Measurements from ENCODE around the gene AHNAK2.
A peak's percentile ranks its signal among the peaks of the same experiment; 100 is the strongest.

The AHNAK2 gene

DNA sequence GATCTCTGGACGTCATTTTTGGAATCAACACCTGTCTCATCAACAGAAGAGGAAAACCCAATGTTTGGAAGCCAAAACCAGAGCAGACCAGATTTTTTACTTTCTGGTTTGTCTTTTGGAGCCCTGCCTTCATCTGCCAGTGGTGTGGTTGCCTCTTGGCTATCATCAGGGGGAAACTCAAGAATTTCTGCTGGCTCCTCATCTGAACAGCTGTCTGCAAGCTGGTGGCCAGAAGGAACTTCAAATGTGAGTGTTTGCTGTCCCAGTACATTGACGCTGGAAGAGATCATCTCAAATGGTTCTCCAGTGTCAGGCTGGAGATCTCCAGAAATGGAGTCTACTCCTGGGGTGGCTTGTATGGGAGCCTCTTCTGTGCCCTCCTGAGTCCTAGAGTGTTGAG is 39.7 kb downstream of the AHNAK2 start:
- DNase-seq (ENCODE audit: low spot score) = no peak

DNA sequence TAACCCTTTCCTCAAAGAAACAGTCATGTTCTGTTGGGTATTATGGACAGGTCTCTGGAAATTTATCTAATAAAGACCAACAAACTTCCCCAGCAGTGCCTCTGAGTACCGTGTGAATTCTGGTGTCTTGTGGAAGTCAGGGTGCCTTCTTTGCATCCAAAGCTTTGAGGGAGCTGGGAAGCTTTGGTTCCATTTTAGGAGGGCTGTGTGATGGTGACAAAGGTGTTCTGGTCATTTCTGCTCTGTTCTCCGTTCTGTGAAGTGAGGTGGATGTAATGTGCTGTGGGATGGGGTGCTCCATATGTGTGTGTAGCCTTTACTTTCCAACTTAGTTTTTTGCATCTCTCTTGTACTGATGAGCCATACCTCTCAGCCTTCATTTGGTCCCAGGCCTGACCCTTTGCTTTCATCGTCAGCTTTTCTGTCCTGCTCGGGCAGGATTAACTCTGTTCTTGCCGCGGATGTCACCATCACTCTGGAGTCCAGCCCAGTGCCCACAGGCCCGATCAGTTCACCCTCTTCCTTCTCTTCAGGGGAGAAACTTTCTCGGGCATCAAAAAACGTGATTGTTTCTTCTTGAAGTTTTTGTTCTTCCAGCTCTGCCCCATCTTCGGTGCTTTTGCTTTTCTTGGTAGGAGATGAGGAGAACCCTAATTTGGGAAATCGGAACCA is 40.3 kb downstream of the AHNAK2 start:
- DNase-seq (ENCODE audit: low spot score) = no peak

DNA sequence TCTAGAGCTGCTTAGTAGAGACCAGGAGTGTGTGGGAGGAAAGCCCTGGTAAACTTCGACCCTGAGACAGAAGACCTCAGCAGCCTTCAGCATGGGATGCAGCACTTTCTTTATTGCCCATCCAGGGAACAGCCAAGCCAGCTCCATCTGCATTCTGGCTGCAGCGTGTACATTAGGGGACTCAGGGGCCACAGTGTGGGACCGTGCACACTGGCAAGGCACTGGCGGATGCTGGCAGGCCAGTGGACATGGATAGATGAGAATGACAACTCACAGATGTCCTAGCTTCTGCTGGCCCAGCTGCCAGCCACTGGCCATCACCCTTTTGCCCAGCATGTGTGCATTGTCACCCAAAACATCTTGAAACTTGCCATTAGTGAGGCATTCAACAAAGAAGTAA is 41.0 kb downstream of the AHNAK2 start:
- no peak for DNase-seq (ENCODE audit: low spot score)

DNA sequence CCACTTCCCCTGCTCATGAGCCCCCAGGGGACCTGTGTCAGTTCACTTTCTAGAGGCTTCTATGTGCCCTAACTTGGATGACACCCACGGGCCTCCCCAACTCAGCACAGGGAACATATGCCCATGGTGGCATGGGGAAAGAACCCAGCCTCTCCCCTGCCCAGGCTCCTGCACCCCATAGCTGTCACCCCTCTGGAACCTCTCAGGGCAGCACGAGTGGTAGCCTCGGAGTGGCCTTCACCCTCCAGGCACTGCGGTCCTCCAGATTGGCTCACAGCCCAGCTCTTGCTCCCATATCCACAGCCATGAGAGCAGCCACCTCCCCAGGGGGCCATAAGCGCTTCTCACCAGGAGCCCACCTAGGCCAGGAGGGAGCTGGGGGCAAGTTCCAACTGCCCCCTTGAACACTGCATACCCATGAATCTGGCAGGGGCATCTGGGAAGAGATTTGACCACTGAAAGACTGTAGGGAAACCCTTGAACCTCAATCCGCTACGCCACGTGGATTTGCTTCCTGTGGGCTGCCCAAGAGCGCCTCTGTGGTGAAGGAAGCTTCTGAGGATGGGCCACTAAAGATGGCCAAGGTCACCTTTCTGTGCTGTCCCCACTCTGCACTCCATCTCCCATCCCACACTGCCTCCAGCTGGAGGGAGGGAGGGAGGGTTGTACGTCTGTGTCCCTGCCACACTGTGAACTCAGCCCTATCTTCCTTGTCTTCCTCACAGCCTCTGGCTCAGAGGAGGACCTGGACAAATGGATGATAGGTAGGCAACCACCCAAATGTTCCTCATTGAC is 41.6 kb downstream of the AHNAK2 start:
- no peak for DNase-seq (ENCODE audit: low spot score)

DNA sequence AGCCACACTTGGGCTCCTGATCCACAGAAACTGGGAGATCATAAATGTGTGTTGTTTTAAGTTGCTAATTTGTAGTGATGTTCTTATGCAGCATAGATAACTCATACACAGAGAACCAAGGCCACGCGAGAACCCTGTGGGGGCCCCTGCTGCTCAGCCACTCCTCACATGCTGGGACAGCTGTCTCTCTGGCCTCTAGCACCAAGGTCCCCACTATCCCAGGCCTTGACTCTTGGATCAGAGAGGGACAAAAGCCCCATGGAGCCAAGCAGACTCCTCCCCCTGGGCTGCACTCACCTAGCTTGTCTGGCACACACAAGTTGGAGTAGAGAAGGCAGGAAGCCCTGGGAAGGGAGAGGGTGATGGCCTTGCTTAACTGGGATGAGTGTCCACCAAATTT is 42.2 kb downstream of the AHNAK2 start:
- DNase-seq (ENCODE audit: low spot score) = no peak

DNA sequence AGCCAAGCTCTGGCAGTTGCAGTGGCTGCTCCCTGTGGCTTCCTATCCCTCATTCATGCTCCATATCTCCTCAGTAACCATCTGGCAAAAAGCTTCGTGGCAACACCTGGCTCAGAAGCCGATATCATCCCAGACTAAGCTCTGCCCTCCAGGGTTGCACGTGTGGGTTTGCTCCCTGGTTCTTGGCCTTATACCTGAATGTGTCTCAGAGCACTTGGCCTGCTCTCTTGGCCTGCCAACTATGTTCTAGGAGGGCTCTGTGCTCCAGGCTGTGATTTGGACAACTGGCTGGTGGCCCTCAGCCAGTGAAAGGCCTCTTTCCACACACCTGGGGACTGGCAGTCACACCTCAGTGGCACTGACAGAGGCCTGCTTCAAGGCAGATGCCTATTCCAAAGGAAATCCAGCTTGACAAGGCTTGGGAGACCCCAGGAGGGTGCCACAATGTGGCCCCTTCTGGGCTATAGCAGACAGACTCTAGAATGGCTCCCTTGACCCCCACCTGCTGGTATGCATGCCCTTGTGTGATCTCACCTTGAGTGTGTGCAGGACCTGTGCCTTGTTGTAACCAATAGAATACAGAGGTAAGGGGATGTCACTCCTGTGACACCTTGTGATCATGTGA is 43.0 kb downstream of the AHNAK2 start:
- no peak for DNase-seq (ENCODE audit: low spot score)

DNA sequence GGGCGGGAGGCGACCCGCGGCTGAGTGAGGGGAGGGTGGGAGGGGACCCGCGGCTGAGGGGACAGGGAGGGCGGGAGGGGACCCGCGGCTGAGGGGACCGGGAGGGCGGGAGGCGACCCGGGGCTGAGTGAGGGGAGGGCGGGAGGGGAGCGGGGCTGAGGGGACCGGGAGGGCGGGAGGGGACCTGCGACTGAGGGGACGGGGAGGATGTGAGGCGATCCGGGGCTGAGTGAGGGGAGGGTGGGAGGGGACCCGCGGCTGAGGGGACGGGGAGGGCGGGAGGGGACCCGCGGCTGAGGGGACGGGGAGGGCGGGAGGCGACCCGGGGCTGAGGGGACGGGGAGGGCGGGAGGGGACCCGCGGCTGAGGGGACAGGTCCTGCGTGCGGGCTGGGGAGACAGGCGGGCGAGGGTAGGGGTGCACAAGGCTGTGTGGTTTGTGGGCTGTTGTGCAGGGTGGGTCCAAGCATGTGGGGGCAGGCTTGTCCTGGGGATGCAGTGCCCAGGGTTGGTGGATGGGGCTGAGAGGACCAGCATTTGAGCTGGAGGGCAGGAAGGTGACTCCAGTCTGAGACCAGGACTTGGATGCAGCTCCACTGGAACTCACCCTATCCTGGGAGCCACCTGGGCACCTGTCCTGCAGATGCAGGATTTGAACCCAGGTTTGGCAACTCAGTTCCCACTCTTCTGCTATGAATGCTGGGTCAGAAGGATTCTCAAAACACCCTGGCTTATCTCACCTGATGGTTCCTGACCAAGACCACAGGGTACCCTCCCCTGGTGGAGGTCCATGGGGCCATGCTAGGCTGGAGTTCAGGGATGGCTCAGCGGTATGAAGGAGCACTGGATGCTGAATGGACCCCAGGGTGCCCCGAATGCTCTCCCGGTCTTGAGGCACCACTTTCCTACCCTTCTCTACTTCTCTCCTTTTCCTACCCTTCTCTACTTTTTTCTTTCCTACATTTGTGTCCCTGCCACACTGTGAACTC is 44.1 kb downstream of the AHNAK2 start:
- DNase-seq (ENCODE audit: low spot score) = no peak

DNA sequence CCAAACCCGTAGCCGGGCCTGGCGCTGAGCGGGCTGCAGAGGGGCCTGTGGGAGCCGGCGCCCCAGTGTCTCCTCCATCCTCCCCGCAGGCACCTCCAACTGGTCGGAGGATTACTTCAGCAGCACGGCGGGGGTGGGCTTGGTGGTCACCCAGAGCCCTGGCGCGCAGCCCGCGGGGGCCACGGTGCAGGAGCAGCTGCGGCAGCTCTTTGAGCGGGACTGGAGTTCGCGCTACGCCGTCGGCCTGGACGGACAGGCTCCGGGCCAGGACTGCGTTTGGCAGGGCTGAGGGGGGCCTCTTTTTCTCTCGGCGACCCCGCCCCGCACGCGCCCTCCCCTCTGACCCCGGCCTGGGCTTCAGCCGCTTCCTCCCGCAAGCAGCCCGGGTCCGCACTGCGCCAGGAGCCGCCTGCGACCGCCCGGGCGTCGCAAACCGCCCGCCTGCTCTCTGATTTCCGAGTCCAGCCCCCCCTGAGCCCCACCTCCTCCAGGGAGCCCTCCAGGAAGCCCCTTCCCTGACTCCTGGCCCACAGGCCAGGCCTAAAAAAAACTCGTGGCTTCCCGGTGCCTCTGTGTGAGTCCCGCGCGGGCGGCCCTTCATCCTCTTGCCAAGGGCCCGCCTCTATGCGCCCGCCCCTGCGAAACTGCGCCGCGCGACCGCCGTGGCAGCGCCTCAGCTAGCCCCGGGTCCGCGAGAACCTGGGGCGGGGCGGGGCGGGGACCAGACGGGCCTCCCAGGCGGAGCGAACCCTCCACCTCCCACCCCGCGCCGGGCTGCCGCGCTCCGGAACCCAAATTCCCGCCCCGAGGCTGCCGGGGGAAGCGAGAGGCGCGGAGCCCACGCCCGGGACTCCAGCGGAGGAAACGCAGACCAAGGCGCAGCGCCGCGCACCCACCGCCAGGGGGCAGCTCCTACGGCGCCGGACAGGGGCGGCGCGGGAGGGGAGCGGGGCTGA is 45.2 kb downstream of the AHNAK2 start:
- DNase-seq (ENCODE audit: low spot score) = peak; percentile 97

DNA sequence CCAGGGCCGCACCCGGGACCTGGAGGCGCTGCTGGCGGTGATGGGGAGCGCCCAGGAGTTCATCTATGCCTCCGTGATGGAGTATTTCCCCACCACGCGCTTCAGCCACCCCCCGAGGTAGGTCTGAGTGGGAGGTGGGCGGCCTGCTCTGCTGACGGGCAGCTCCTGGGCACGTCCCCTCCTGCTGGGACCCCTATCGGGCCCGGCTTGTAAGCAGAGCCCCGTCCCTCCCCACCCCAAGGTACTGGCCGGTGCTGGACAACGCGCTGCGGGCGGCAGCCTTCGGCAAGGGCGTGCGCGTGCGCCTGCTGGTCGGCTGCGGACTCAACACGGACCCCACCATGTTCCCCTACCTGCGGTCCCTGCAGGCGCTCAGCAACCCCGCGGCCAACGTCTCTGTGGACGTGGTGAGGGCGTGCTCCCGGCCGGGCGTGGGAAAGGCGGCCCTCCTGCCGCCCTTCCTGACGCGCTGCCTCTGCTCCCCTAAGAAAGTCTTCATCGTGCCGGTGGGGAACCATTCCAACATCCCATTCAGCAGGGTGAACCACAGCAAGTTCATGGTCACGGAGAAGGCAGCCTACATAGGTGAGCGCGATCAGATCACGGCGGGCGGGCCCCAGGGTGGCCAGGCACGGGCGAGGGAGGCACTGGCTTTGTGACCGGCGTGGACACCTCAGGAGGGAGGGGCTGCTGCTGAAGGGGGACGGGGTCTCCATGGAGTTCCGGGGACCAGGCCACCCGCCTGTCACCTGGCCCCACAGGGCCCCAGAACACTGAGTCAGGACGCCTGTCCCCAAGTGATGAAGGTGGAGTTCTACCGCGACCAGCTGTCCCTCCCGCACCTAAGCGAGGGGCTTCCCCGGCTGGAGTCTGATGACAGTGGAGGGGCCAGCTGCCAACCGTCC is 46.2 kb downstream of the AHNAK2 start:
- DNase-seq (ENCODE audit: low spot score) = no peak

DNA sequence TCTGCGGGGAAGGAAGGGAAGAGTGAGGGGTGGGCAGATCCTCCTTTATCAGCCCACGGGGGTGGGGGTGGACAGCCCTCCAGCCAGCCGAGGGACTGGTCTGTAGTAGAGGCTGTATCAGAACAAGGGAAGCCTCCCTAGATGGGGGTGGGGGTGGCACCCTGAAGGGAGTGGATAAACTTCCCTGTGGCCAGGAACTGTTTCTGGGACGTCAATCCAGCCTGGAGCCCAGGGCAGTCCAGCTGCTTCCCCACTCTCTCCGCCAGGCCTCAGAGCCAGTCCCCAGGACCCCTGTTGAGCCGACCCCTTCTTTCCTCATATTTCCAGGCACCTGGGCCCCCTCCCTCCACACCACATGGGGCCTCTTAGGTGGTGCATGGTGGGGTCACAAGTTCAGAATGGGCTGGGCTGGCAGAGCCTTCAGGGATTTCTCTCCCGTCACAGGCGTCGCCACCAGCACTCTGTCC is 46.8 kb downstream of the AHNAK2 start:
- peak; percentile 10 for DNase-seq (ENCODE audit: low spot score)

DNA sequence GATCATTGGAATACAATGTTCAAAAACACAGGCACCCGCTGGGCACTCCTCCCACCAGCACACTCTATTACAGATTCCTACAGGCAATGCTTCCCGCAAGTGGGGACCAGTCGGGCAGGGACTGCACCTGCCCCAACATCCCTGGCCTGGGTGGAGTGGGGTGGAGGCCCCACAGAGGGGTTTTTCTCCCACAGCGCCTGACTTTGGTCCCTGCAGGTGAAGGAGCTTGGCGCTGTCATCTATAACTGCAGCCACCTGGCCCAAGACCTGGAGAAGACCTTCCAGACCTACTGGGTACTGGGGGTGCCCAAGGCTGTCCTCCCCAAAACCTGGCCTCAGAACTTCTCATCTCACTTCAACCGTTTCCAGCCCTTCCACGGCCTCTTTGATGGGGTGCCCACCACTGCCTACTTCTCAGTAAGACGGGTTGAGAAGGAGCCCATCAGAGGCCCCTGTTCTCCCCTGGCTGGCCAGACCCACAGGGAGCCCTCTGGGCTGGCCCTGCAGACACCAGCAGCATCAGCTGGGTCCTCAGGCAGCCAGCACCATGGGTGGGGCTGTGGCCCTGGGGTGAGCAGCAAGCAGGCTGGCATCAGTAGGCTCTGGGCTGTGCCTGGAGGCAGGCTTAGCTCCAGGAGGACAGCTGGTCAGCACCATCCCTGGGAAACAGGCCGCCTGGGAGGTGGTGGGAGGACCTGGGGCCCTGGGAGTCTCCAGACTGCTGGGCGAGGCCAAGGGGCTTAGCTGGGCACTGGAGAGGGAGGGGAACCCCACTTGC is 47.5 kb downstream of the AHNAK2 start:
- peak; percentile 22 for DNase-seq (ENCODE audit: low spot score)

DNA sequence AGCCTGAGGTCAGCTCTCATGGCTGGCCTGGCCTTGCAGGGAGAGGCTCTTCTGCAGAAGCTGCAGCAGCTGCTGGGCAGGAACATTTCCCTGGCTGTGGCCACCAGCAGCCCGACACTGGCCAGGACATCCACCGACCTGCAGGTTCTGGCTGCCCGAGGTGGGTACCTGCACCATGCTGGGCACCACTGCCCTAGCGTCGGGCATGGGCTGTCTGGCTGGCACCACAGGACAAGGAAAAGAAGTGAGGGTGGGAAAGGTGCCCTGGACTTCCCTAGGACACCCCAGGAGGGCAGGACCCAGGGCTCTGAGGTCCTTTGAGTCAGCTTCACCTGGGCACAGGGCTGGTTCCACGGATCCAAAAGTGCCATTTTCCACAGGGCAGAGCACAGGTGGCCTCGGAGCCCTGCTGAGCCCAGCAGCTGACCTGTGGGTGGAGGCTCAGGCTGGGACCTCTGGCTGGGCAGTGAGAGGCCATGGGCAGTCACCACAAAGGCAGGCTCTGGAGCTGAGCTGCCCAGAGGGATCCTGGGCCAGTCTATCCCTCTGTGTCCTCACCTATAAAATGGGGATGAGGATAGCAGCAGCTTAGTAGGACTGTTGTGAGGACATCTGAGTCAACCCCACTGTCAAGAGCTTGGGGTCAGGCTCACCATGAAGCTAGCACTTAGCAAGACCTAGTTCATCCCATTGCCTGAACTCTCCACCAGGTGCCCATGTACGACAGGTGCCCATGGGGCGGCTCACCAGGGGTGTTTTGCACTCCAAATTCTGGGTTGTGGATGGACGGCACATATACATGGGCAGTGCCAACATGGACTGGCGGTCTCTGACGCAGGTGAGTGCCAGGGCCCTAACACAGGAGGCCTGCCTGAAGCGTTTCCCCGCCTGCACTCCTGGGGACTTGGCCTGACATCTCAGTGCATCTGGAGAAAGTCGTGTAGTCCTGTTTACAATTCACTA is 48.6 kb downstream of the AHNAK2 start:
- no peak for DNase-seq (ENCODE audit: low spot score)

DNA sequence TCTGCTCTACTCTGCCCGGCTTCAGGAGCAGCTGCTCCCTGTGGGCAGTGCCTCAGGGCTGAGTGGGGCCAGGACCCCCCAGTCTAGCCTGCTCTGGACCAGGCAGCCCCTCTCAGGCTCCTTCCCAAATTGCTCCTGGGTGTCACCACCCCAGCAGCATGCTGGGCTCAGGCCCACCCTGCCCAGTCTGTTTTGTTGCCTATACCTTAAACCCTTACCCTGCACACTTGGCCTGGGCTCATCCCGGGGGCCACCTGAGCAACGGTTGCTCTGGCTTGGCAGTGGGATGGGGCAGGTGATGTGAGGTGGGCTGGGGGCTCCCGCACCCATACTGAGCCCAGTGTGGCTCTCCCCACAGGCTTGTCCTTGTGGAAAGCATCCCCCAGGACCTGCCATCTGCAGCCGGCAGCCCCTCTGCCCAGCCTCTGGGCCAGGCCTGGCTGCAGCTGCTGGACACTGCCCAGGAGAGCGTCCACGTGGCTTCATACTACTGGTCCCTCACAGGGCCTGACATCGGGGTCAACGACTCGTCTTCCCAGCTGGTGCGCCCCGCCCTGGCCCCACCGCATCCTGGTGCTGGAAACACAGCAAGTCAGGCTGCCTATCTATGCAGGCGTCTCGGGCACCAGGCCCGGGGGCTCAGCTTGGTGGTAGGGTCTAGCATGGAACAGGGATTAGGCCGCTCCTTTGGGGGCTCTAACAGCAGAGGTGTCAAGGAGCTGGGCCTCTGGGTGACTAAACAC is 49.6 kb downstream of the AHNAK2 start:
- DNase-seq (ENCODE audit: low spot score) = no peak

DNA sequence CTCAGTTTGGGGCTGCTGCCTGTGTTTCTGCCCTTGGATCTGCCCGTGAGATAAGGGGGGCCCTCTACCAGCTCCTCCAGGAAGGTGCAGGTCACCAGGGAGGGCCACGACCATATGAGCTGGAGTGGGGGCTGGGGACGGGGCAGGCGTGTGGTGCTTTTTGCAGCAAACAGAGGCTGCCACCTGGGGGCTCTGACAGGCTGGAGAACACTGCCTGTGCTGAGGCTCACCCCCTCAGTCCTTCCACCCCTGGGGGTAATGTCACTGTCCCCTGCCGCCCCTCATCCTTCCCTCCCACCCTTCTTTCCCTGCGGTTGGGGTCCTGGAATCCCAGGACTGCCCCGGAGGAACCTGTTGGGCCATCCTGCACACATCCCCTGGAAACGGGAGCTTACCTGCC is 50.3 kb downstream of the AHNAK2 start:
- DNase-seq (ENCODE audit: low spot score) = no peak

DNA sequence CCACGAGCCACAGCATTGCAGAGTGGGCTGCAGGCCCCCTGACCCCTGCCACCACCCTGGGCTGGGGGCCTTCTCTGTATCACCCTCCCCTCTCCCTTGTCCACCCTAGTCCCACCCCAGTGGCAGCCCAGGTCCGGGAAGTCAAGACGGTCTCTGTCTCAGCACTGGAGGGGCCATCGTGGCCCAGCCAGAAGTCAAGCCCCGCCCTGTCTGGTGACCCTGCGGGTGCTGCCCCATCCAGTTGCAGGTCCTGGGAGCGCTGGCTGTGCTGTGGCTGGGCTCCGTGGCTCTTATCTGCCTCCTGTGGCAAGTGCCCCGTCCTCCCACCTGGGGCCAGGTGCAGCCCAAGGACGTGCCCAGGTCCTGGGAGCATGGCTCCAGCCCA is 50.8 kb downstream of the AHNAK2 start:
- DNase-seq (ENCODE audit: low spot score) = no peak

DNA sequence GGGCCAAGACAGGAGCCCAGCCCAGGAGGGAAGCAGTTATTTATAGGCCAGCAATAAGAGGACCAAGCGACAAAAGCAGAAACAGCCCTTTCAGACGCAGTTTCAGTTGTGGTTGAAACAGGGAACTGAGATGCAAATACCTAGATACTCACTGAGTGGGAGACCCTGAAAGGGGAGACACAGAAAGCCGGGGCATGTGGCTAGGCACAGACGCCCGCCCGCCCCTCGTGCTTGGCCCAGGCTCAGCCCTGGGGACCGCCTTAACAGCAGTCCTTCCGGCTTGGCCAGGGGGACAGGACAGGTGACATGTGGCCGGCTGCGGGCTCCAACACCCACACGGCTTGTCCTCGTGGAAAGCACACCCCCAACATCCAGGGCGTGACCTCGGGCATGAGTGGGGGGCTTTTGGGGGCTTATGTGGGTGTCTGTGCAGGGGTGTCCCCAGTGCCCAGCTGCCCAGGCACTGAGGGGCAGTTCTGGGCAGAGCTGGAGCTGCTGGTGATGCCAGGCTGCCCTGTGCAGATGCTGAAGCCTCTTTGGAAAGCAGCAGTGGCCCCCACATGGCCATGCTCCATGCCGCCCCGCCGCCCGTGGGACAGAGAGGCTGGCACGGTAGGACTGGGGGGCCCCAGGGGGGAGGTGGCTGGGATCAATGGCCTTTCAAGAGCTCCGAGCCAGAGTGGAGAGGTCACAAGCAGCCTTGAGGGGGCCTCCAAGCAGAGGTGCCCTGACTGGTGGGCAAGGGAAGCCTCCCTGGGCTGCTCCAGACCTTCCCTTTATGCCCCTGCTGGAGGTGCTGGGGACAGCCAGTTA is 51.3 kb downstream of the AHNAK2 start:
- no peak for DNase-seq (ENCODE audit: low spot score)
